PC-3 (cell line): ENCODE results near the gene AGPS. TPM values are rescaled to one million over a fixed set of nuclear protein-coding genes. Genes with fewer than 3 reads are reported as not detected.

Source experiments
- ATAC-seq: fragments of 200-7000 bp; cut with Tn5 transposase; 2 replicates; pipeline ENCODE4 v1.9.1; 2020; ENCODE audit warnings: mild to moderate bottlenecking, moderate library complexity
- BruUV-seq: library from RNA; stranded (reverse); fragments of 400-500 nt; replicated peaks from 2 replicates; lab custom pipeline; 2021; lab: Mats Ljungman, UMichigan
- CTCF ChIA-PET: fragments of 300-600 bp; sonication (Branson Sonifier 250); formaldehyde crosslinking; loops from one replicate; lab custom pipeline; 2022; ENCODE audit warnings: antibody characterized with exemption; lab: Charles Lee
- POLR2A ChIA-PET: fragments of 300-600 bp; sonication (Branson Sonifier 250); formaldehyde crosslinking; loops from one replicate; lab custom pipeline; 2022; ENCODE audit warnings: antibody characterized with exemption; ENCODE audit not compliant: unreplicated experiment; lab: Charles Lee
- DNase-seq: peaks from one replicate; pipeline ENCODE4 v3.0.0-alpha.2; 2015
- H2AFZ ChIP-seq: fragments of 300-600 bp; sonication (generic); 2 replicates; pipeline ENCODE4 v1.6.0; 2016; ENCODE audit warnings: antibody characterized with exemption, low read length
- H3F3A ChIP-seq: fragments of 300-600 bp; sonication (generic); one replicate; pipeline ENCODE4 v1.6.0; 2017; ENCODE audit warnings: antibody characterized with exemption, low read length, control low read depth, mild to moderate bottlenecking; ENCODE audit not compliant: unreplicated experiment
- H3K27ac ChIP-seq: fragments of 300-600 bp; sonication (generic); 2 replicates; pipeline ENCODE4 v1.5.1; 2016; ENCODE audit warnings: mild to moderate bottlenecking, low read length
- H3K27me3 ChIP-seq: fragments of 300-600 bp; sonication (generic); 2 replicates; pipeline ENCODE4 v1.6.1; 2016; ENCODE audit warnings: low read length, mixed read lengths
- H3K36me3 ChIP-seq: fragments of 300-600 bp; sonication (generic); 2 replicates; pipeline ENCODE4 v1.6.1; 2016; ENCODE audit warnings: low read depth, mixed run types, low read length, mixed read lengths
- H3K4me1 ChIP-seq: fragments of 300-600 bp; sonication (generic); 2 replicates; pipeline ENCODE4 v1.5.1; 2016; ENCODE audit warnings: low read length; ENCODE audit not compliant: insufficient read depth
- H3K4me2 ChIP-seq: fragments of 300-600 bp; sonication (generic); 2 replicates; pipeline ENCODE4 v1.6.0; 2016; ENCODE audit warnings: low read length
- H3K4me3 ChIP-seq: fragments of 300-600 bp; sonication (generic); 2 replicates; pipeline ENCODE4 v1.5.1; 2016; ENCODE audit warnings: mild to moderate bottlenecking, low read length, mixed read lengths
- H3K79me2 ChIP-seq: fragments of 300-600 bp; sonication (generic); 2 replicates; pipeline ENCODE4 v1.6.1; 2017; ENCODE audit warnings: low read length, mixed read lengths
- H3K9ac ChIP-seq: fragments of 300-600 bp; sonication (generic); 2 replicates; pipeline ENCODE4 v1.6.0; 2016; ENCODE audit warnings: mild to moderate bottlenecking, low read length
- H3K9me2 ChIP-seq: fragments of 300-600 bp; sonication (generic); replicated peaks from 2 replicates; pipeline ENCODE4 v1.6.1; 2016; ENCODE audit warnings: mixed run types, low read length, mixed read lengths
- H3K9me3 ChIP-seq: fragments of 300-600 bp; sonication (generic); 2 replicates; pipeline ENCODE4 v1.6.1; 2016; ENCODE audit warnings: low read length, mixed read lengths
- H4K20me1 ChIP-seq: fragments of 300-600 bp; sonication (generic); 2 replicates; pipeline ENCODE4 v1.6.1; 2016; ENCODE audit warnings: low read length, mixed read lengths
- CTCF ChIP-seq: fragments of 300-600 bp; sonication (generic); conservative IDR thresholded peaks from 2 replicates; pipeline ENCODE4 v1.5.1; 2017; ENCODE audit warnings: antibody characterized with exemption, low read depth, mild to moderate bottlenecking, low read length
- EZH2 ChIP-seq: fragments of 300-600 bp; sonication (generic); IDR thresholded peaks from one replicate; pipeline ENCODE4 v1.6.1; 2017; ENCODE audit warnings: antibody characterized with exemption, mild to moderate bottlenecking, low read length; ENCODE audit not compliant: unreplicated experiment
- EZH2phosphoT487 ChIP-seq: fragments of 300-600 bp; sonication (generic); IDR thresholded peaks from 2 replicates; pipeline ENCODE4 v1.6.1; 2018; ENCODE audit warnings: mild to moderate bottlenecking, antibody characterized with exemption, low read length, borderline replicate concordance
- intact Hi-C: fragments of 100-400 bp; cut with micrococcal nuclease; formaldehyde crosslinking; loops from 2 replicates; pipeline ENCODE4 v1.9.0; 2023
- total RNA-seq: library from RNA; depleted of rRNA; stranded (reverse); fragments of >200 nt; gene quantifications from 2 replicates; pipeline ENCODE4 v1.2.3, GENCODE V29; 2014

The AGPS gene
- total RNA-seq, 1 experiment from 2014 or later = 147 TPM

GRCh38 chr2:177380181-177380580 is 12.4 kb upstream of the AGPS start:
- no peaks in the 10 kb centered on the region for H3K27me3 ChIP-seq
- no peak overlapping the region for H3K27ac ChIP-seq
- POLR2A ChIA-PET = interaction anchor here (0.6 kb wide), 1 partner anchor 12 kb away, joined by 3 read pairs; no protein-coding TSS in a partner anchor
- no peaks in the 10 kb centered on the region for H3K9me3 ChIP-seq
- no peak for DNase-seq
- no peak for TF ChIP-seq CTCF
- TF ChIP-seq EZH2 = no peak
- no peak for TF ChIP-seq EZH2phosphoT487
- no peak overlapping the region for H3K4me2 ChIP-seq
- no TSS peak for BruUV-seq
- no peaks in the 10 kb centered on the region for H4K20me1 ChIP-seq
- intact Hi-C loops = no loop called here
- H3K9me2 ChIP-seq = no peaks in the 10 kb centered on the region
- CTCF ChIA-PET = interaction anchor here (0.6 kb wide), 1 partner anchor 10 kb away, joined by 3 read pairs; no protein-coding TSS in a partner anchor
- H2AFZ ChIP-seq = no peak overlapping the region
- H3K9ac ChIP-seq = no peak overlapping the region
- no peaks in the 10 kb centered on the region for H3K36me3 ChIP-seq
- no peaks in the 10 kb centered on the region for H3F3A ChIP-seq
- no peaks in the 10 kb centered on the region for H3K4me1 ChIP-seq
- H3K79me2 ChIP-seq = no peaks in the 10 kb centered on the region
- no peak for ATAC-seq
- H3K4me3 ChIP-seq = no peak overlapping the region

- CTCF ChIA-PET = no interaction called here
- no peak for TF ChIP-seq EZH2phosphoT487
- no peak for TF ChIP-seq CTCF
- no peak for TF ChIP-seq EZH2
Observed at GRCh38 chr2:177383935-177384334, 8.6 kb upstream of the AGPS start.

GRCh38 chr2:177385151-177385550 is 7.4 kb upstream of the AGPS start:
- ChIA-PET POLR2A (no interaction called here), CTCF (no interaction called here)
- H3F3A ChIP-seq = no peaks in the 10 kb centered on the region
- no peak for DNase-seq
- intact Hi-C loops = no loop called here
- H3K27me3 ChIP-seq = no peaks in the 10 kb centered on the region
- ATAC-seq = no peak
- no peaks in the 10 kb centered on the region for H3K36me3 ChIP-seq
- no peaks in the 10 kb centered on the region for H3K4me1 ChIP-seq
- H3K4me2 ChIP-seq = no peak overlapping the region
- H3K79me2 ChIP-seq = no peaks in the 10 kb centered on the region
- TF ChIP-seq EZH2 (no peak), EZH2phosphoT487 (no peak), CTCF (no peak)
- H3K9me2 ChIP-seq = no peaks in the 10 kb centered on the region
- H2AFZ ChIP-seq = no peak overlapping the region
- H3K9ac ChIP-seq = no peak overlapping the region
- H3K9me3 ChIP-seq = no peaks in the 10 kb centered on the region
- H3K27ac ChIP-seq = no peak overlapping the region
- H4K20me1 ChIP-seq = no peaks in the 10 kb centered on the region
- BruUV-seq = no TSS peak
- no peak overlapping the region for H3K4me3 ChIP-seq

More at GRCh38 chr2:177383935-177384334, 8.6 kb upstream of the AGPS start:
- DNase-seq (no peak), ATAC-seq (no peak)
- H3K4me2 ChIP-seq = no peak overlapping the region
- no peaks in the 10 kb centered on the region for H3F3A ChIP-seq
- intact Hi-C loops = no loop called here
- H3K9ac ChIP-seq = no peak overlapping the region
- no peak overlapping the region for H3K4me3 ChIP-seq
- no peaks in the 10 kb centered on the region for H3K4me1 ChIP-seq
- H3K27me3 ChIP-seq = no peaks in the 10 kb centered on the region
- BruUV-seq = no TSS peak
- H3K36me3 ChIP-seq = no peaks in the 10 kb centered on the region
- no peaks in the 10 kb centered on the region for H3K9me2 ChIP-seq
- no peaks in the 10 kb centered on the region for H3K9me3 ChIP-seq
- no peaks in the 10 kb centered on the region for H3K79me2 ChIP-seq
- no peak overlapping the region for H3K27ac ChIP-seq
- no peak overlapping the region for H2AFZ ChIP-seq
- H4K20me1 ChIP-seq = no peaks in the 10 kb centered on the region
- POLR2A ChIA-PET = no interaction called here
